K562 (cell line): Measurements from ENCODE around the gene LTA4H.

Experiments
- BACH1 ChIP-seq: fragments of 200-800 bp; sonication (Bioruptor generic); IDR thresholded peaks from 2 replicates; pipeline ENCODE4 v1.6.1; 2016; ENCODE audit warnings: missing genetic modification characterization, missing compliant biosample characterization
- CTCF ChIP-seq, 3 experiments: IDR thresholded peaks in 2 of 3; conservative IDR thresholded peaks in 1 of 3; 2 replicates each; pipeline ENCODE4 v1.5.1; 2011 to 2012; ENCODE audit warnings: low read length in 3 of 3, mild to moderate bottlenecking in 3 of 3, control low read depth in 2 of 3, improper control_type of control experiment in 1 of 3, inconsistent platforms in 1 of 3, low read depth in 1 of 3, mixed read lengths in 1 of 3, moderate library complexity in 1 of 3; ENCODE audit not compliant: insufficient read depth in 2 of 3
- EZH2 ChIP-seq: IDR thresholded peaks from 2 replicates; pipeline ENCODE4 v1.6.1; 2012; ENCODE audit warnings: low read depth, mild to moderate bottlenecking, inconsistent platforms, low read length, borderline replicate concordance
- FOS ChIP-seq: IDR thresholded peaks from 3 replicates; pipeline ENCODE4 v1.6.1; 2011; ENCODE audit not compliant: insufficient read length; ENCODE audit errors: extremely low read depth
- JUND ChIP-seq, 2 experiments: IDR thresholded peaks; 2 replicates in 1 of 2; 3 replicates in 1 of 2; pipeline ENCODE4 v1.6.1; 2011; ENCODE audit warnings: borderline replicate concordance in 2 of 2, low read depth in 2 of 2, low read length in 2 of 2, improper control_type of control experiment in 1 of 2, missing biosample characterization in 1 of 2, missing genetic modification characterization in 1 of 2, missing genetic modification reagents in 1 of 2
- NFE2 ChIP-seq: IDR thresholded peaks from 2 replicates; pipeline ENCODE4 v1.6.1; 2014; ENCODE audit warnings: antibody characterized with exemption, low read depth
- NRF1 ChIP-seq, 2 experiments: fragments of 450-650 bp; IDR thresholded peaks in 1 of 2; conservative IDR thresholded peaks in 1 of 2; 2 replicates each; pipeline ENCODE4 v1.6.1; 2014; ENCODE audit warnings: mild to moderate bottlenecking in 2 of 2
- POLR2A ChIP-seq: fragments of 450-650 bp; conservative IDR thresholded peaks from 2 replicates; pipeline ENCODE4 v1.6.1; 2016
- SMAD3 ChIP-seq: fragments of 450-650 bp; formaldehyde crosslinking; conservative IDR thresholded peaks from 2 replicates; pipeline ENCODE4 v1.4.0; 2020; ENCODE audit warnings: mild to moderate bottlenecking
- ZBTB7A ChIP-seq: IDR thresholded peaks from 2 replicates; pipeline ENCODE4 v1.6.1; 2011; ENCODE audit warnings: low read depth, mild to moderate bottlenecking, low read length, moderate library complexity, borderline replicate concordance; ENCODE audit not compliant: control insufficient read depth

- no peak for TF ChIP-seq EZH2
- TF ChIP-seq POLR2A = no peak
- no peak for TF ChIP-seq BACH1
- no peak for TF ChIP-seq SMAD3 (CRISPR knock-in tag)
- TF ChIP-seq CTCF (IDR thresholded peaks at IDR 0.05 in 2 of 3, conservative IDR thresholded peaks at IDR 0.05 in 1 of 3; ENCODE audit: insufficient read depth in 2 of 3, low read depth in 1 of 3, low read length in 3 of 3) = no peak
- no peak for TF ChIP-seq NFE2
- no peak for TF ChIP-seq NRF1 (conservative IDR thresholded peaks at IDR 0.05 in 1 of 2, IDR thresholded peaks at IDR 0.05 in 1 of 2)
- no peak for TF ChIP-seq ZBTB7A
- TF ChIP-seq JUND (IDR thresholded peaks at IDR 0.05; ENCODE audit: borderline replicate concordance, low read depth, low read length) = no peak
- TF ChIP-seq JUND (tag; IDR thresholded peaks at IDR 0.05; ENCODE audit: borderline replicate concordance, low read depth, low read length) = no peak
- TF ChIP-seq FOS = no peak
Observed at GRCh38 chr12:95962222-95962621, 73.2 kb downstream of the LTA4H start.
